ENCODE data around the gene NCR2.

DNA sequence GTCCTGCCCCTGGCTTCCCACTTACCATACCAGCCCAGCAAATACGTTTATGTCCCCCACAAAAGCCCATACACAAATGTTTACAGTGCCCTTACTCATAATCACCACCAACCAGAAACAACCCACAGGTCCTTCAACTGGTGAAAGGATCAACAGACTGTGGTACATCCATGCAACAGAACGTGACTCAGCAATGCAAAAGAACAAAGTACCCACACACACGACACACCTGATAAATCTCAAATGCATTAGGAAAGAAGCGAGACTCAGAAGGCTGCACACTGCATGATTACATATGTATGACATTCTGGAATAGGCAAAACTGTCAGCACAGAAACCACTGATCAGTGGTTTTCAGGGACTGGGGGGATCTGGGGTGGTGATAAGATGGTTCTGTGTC, 20.5 kb downstream of the NCR2 start:
- TF ChIP-seq POLR2A (IDR thresholded peaks at IDR 0.05): no peak
- TF ChIP-seq, protein P1, sequence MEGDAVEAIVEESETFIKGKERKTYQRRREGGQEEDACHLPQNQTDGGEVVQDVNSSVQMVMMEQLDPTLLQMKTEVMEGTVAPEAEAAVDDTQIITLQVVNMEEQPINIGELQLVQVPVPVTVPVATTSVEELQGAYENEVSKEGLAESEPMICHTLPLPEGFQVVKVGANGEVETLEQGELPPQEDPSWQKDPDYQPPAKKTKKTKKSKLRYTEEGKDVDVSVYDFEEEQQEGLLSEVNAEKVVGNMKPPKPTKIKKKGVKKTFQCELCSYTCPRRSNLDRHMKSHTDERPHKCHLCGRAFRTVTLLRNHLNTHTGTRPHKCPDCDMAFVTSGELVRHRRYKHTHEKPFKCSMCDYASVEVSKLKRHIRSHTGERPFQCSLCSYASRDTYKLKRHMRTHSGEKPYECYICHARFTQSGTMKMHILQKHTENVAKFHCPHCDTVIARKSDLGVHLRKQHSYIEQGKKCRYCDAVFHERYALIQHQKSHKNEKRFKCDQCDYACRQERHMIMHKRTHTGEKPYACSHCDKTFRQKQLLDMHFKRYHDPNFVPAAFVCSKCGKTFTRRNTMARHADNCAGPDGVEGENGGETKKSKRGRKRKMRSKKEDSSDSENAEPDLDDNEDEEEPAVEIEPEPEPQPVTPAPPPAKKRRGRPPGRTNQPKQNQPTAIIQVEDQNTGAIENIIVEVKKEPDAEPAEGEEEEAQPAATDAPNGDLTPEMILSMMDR (IDR thresholded peaks at IDR 0.05 in 4 of 5, conservative IDR thresholded peaks at IDR 0.05 in 1 of 5): no peak
